HFFc6 (cell line): ENCODE results near the gene PDX1. TPM values are rescaled to one million over a fixed set of nuclear protein-coding genes. Genes with fewer than 3 reads are reported as not detected.

Experiments
- DNase-seq: peaks from one replicate; pipeline ENCODE4 v3.0.0-alpha.2; 2018
- H3K27ac Mint-ChIP-seq: 2 replicates; pipeline ENCODE4 v1.8.0; 2020; ENCODE audit warnings: mild to moderate bottlenecking, mixed read lengths
- H3K27me3 Mint-ChIP-seq: 2 replicates; pipeline ENCODE4 v1.8.0; 2021; ENCODE audit warnings: mild to moderate bottlenecking, moderate library complexity, mixed read lengths; ENCODE audit not compliant: insufficient read depth
- H3K36me3 Mint-ChIP-seq: 2 replicates; pipeline ENCODE4 v1.8.0; 2021; ENCODE audit warnings: low read depth, mixed read lengths
- H3K4me1 Mint-ChIP-seq: 2 replicates; pipeline ENCODE4 v1.8.0; 2020; ENCODE audit warnings: low read depth, mixed read lengths
- H3K4me3 Mint-ChIP-seq: 2 replicates; pipeline ENCODE4 v1.8.0; 2020; ENCODE audit warnings: mild to moderate bottlenecking, moderate library complexity, mixed read lengths
- H3K9me3 Mint-ChIP-seq: 2 replicates; pipeline ENCODE4 v1.8.0; 2020; ENCODE audit warnings: mild to moderate bottlenecking, mixed read lengths
- CTCF ChIP-seq: fragments of 200-600 bp; sonication (generic); IDR thresholded peaks from 2 replicates; pipeline ENCODE4 v1.5.0; 2021; ENCODE audit warnings: antibody characterized with exemption, mild to moderate bottlenecking
- total RNA-seq, 6 experiments: library from RNA; stranded (reverse); fragmentation: NEBNext Ultra II Directional; extraction: Animal tissue kit (Norgen Biotek cat#: 25700); gene quantifications; 2 replicates in 1 of 6; 3 replicates in 5 of 6; pipeline ENCODE4 v1.2.3, GENCODE V29; 2021

PDX1 gene
- total RNA-seq, 6 experiments from 2014 or later: not detected

DNA sequence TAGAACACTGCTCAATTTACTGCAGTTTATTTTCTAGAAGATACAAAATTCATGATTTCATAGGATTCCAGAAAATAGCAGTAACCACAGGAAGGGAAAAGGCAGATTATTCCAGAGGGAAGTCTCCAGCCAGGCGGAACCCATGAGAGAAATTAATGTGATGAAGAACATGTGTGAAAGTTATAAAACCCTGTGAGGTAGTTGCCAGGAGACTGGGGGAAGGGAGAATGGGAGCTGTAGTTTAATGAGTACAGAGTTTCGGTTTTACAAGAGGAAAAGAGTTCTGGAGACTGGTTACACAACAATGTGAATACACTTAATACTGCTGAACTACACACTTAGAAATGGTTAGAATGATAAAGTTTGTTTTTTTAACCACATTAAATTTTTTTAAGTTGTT, 14.2 kb upstream of the PDX1 start:
- no peaks in the 10 kb centered on the region for H3K4me1 Mint-ChIP-seq
- no peaks in the 10 kb centered on the region for H3K36me3 Mint-ChIP-seq
- H3K9me3 Mint-ChIP-seq: no peaks in the 10 kb centered on the region
- no peak overlapping the region for H3K4me3 Mint-ChIP-seq
- H3K27me3 Mint-ChIP-seq: peaks cover 38% of the 10 kb centered on the region
- no peak for TF ChIP-seq CTCF
- no peak for DNase-seq
- H3K27ac Mint-ChIP-seq: no peak overlapping the region

- no peaks in the 10 kb centered on the region for H3K9me3 Mint-ChIP-seq
- no peaks in the 10 kb centered on the region for H3K36me3 Mint-ChIP-seq
- DNase-seq: no peak
- H3K27ac Mint-ChIP-seq: no peak overlapping the region
- no peak overlapping the region for H3K4me3 Mint-ChIP-seq
- TF ChIP-seq CTCF: no peak
- H3K27me3 Mint-ChIP-seq: peaks cover 36% of the 10 kb centered on the region
- no peaks in the 10 kb centered on the region for H3K4me1 Mint-ChIP-seq
Measured at GRCh38 chr13:27907121-27907787, 12.5 kb upstream of the PDX1 start.

DNA sequence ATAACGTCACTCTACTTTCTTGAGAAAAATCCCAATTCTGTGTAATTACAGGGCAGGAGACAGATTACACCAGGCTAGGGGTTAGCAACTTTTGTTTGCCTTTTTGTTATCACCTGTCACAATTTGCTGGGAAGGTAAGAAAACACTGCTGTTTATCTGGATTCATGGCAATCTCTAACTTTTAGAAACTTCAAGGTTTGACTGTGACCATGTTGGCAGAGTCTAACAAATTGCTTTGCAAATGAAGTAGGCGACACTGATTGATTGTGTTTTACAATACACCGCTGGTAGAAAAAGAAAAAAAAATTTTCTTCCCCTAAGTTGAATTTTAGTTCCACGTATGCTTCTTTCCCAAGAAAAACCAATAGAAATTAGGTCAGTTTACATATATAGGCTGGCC, 10.4 kb upstream of the PDX1 start:
- no peak for TF ChIP-seq CTCF
- H3K36me3 Mint-ChIP-seq: no peaks in the 10 kb centered on the region
- no peaks in the 10 kb centered on the region for H3K9me3 Mint-ChIP-seq
- peaks cover 29% of the 10 kb centered on the region for H3K27me3 Mint-ChIP-seq
- no peak overlapping the region for H3K4me3 Mint-ChIP-seq
- no peaks in the 10 kb centered on the region for H3K4me1 Mint-ChIP-seq
- DNase-seq: no peak
- no peak overlapping the region for H3K27ac Mint-ChIP-seq

GRCh38 chr13:27911521-27911920, 8.3 kb upstream of the PDX1 start:
- no peak overlapping the region for H3K27ac Mint-ChIP-seq
- no peak for DNase-seq
- no peaks in the 10 kb centered on the region for H3K9me3 Mint-ChIP-seq
- no peaks in the 10 kb centered on the region for H3K4me1 Mint-ChIP-seq
- no peaks in the 10 kb centered on the region for H3K36me3 Mint-ChIP-seq
- H3K27me3 Mint-ChIP-seq: peaks cover 34% of the 10 kb centered on the region
- no peak overlapping the region for H3K4me3 Mint-ChIP-seq
- no peak for TF ChIP-seq CTCF

GRCh38 chr13:27913160-27913559, 6.6 kb upstream of the PDX1 start:
- H3K4me1 Mint-ChIP-seq: no peaks in the 10 kb centered on the region
- TF ChIP-seq CTCF: no peak
- peaks cover 41% of the 10 kb centered on the region for H3K27me3 Mint-ChIP-seq
- no peak for DNase-seq
- no peaks in the 10 kb centered on the region for H3K9me3 Mint-ChIP-seq
- no peak overlapping the region for H3K4me3 Mint-ChIP-seq
- no peak overlapping the region for H3K27ac Mint-ChIP-seq
- H3K36me3 Mint-ChIP-seq: no peaks in the 10 kb centered on the region
